GM12878 (cell line): Measurements from ENCODE around the gene EEF1G. TPM values are rescaled to one million over a fixed set of nuclear protein-coding genes. Genes with fewer than 3 reads are reported as not detected.

Experiments
- ATAC-seq: fragments of 200-7000 bp; cut with Tn5 transposase; 3 replicates; pipeline ENCODE4 v1.9.1; 2020; ENCODE audit warnings: mild to moderate bottlenecking, moderate library complexity
- BruUV-seq: library from RNA; stranded (reverse); fragments of 400-500 nt; replicated peaks from 2 replicates; lab custom pipeline; 2021; lab: Mats Ljungman, UMichigan
- CTCF ChIA-PET: fragments of 300-600 bp; sonication (Branson Sonifier 250); formaldehyde crosslinking; extraction: SDS; loops from one replicate; lab custom pipeline; 2021; ENCODE audit warnings: inconsistent platforms; lab: Yijun Ruan, JAX
- POLR2A ChIA-PET: fragments of 350-600 bp; formaldehyde crosslinking; extraction: SDS; loops from one replicate; lab custom pipeline; 2021; ENCODE audit warnings: inconsistent platforms; lab: Charles Lee
- RAD21 ChIA-PET: fragments of 300-600 bp; sonication (Branson Sonifier 250); formaldehyde crosslinking; loops from one replicate; lab custom pipeline; 2023; ENCODE audit warnings: antibody characterized with exemption; ENCODE audit not compliant: unreplicated experiment; lab: Charles Lee
- SMC1A ChIA-PET: fragments of 300-600 bp; sonication (Branson Sonifier 250); formaldehyde crosslinking; loops from one replicate; lab custom pipeline; 2023; ENCODE audit not compliant: unreplicated experiment, uncharacterized antibody; lab: Charles Lee
- DNase-seq: peaks from one replicate; pipeline ENCODE4 v3.0.0-alpha.2; 2011; ENCODE audit warnings: low read depth, low spot score
- FAIRE-seq: peaks from 3 replicates; lab custom pipeline; 2011; peaks lifted over from hg19 to GRCh38; lab: Jason Lieb, UNC
- H2AFZ ChIP-seq: 2 replicates; pipeline ENCODE4 v1.6.0; 2011; ENCODE audit warnings: low read depth, low read length, control low read depth; ENCODE audit not compliant: control insufficient read depth
- H3K27ac ChIP-seq: 2 replicates; pipeline ENCODE4 v1.5.1; 2011; ENCODE audit warnings: control low read depth; ENCODE audit not compliant: control insufficient read depth, insufficient read depth
- H3K27me3 ChIP-seq, 2 experiments: replicated peaks in 1 of 2; 2 replicates each; pipeline versions ENCODE4 v1.6.0 to v1.6.1; 2011; ENCODE audit warnings: low read length in 1 of 2; ENCODE audit not compliant: control insufficient read depth in 2 of 2, insufficient read depth in 2 of 2
- H3K36me3 ChIP-seq, 2 experiments: 2 replicates each; pipeline ENCODE4 v1.5.1; 2011; ENCODE audit warnings: low read length in 1 of 2; ENCODE audit not compliant: control insufficient read depth in 2 of 2, insufficient read depth in 2 of 2
- H3K4me1 ChIP-seq: 2 replicates; pipeline ENCODE4 v1.6.1; 2011; ENCODE audit warnings: mild to moderate bottlenecking, low read length, moderate library complexity, mixed read lengths; ENCODE audit not compliant: control insufficient read depth, insufficient read depth
- H3K4me2 ChIP-seq: 2 replicates; pipeline ENCODE4 v1.6.0; 2011; ENCODE audit warnings: control low read depth; ENCODE audit not compliant: control insufficient read depth, insufficient read depth
- H3K4me3 ChIP-seq: fragments of 200-600 bp; sonication (generic); 2 replicates; pipeline ENCODE4 v1.5.1; 2016
- H3K79me2 ChIP-seq: 2 replicates; pipeline ENCODE4 v1.6.0; 2011; ENCODE audit warnings: low read length; ENCODE audit not compliant: control insufficient read depth, insufficient read depth
- H3K9ac ChIP-seq: 2 replicates; pipeline ENCODE4 v1.8.0; 2011; ENCODE audit warnings: low read length, control low read depth, mixed read lengths; ENCODE audit not compliant: control insufficient read depth, insufficient read depth
- H3K9me3 ChIP-seq: replicated peaks from 3 replicates; pipeline ENCODE4 v1.5.1; 2011; ENCODE audit warnings: mild to moderate bottlenecking, low read length; ENCODE audit not compliant: control insufficient read depth, insufficient read depth
- H4K20me1 ChIP-seq: 2 replicates; pipeline ENCODE4 v1.6.0; 2011; ENCODE audit not compliant: control insufficient read depth, insufficient read depth
- ATF2 ChIP-seq: IDR thresholded peaks from 2 replicates; pipeline ENCODE4 v1.6.1; 2012; ENCODE audit warnings: low read length, inconsistent platforms
- BHLHE40 ChIP-seq, 2 experiments: fragments of 450-650 bp in 1 of 2; IDR thresholded peaks; 2 replicates each; pipeline ENCODE4 v1.6.1; 2011 to 2017; ENCODE audit warnings: low read depth in 2 of 2, borderline replicate concordance in 1 of 2, improper control_type of control experiment in 1 of 2, low read length in 1 of 2, mild to moderate bottlenecking in 1 of 2
- CBX5 ChIP-seq: sonication (generic); IDR thresholded peaks from 2 replicates; pipeline ENCODE4 v1.6.1; 2016; ENCODE audit warnings: low read depth, moderate library complexity, mild to moderate bottlenecking, inconsistent platforms
- CEBPZ ChIP-seq: fragments of 150-350 bp; IDR thresholded peaks from 2 replicates; pipeline ENCODE4 v1.6.1; 2016; ENCODE audit warnings: low read depth, low read length
- FOXK2 ChIP-seq: fragments of 450-650 bp; IDR thresholded peaks from 2 replicates; pipeline ENCODE4 v1.6.1; 2017; ENCODE audit warnings: mild to moderate bottlenecking, moderate library complexity
- MLLT1 ChIP-seq: fragments of 450-650 bp; IDR thresholded peaks from 2 replicates; pipeline ENCODE4 v1.6.1; 2016; ENCODE audit warnings: mild to moderate bottlenecking
- MYC ChIP-seq: IDR thresholded peaks from 2 replicates; pipeline ENCODE4 v1.6.1; 2011; ENCODE audit warnings: mild to moderate bottlenecking, low read length, moderate library complexity, inconsistent platforms; ENCODE audit not compliant: insufficient read depth, insufficient replicate concordance, insufficient read length, severe bottlenecking
- NR2F1 ChIP-seq: fragments of 450-650 bp; conservative IDR thresholded peaks from 2 replicates; pipeline ENCODE4 v1.6.1; 2017; ENCODE audit warnings: mild to moderate bottlenecking
- ZBTB11 ChIP-seq: fragments of 450-650 bp; formaldehyde crosslinking; IDR thresholded peaks from 2 replicates; pipeline ENCODE4 v1.5.0; 2022; ENCODE audit warnings: mild to moderate bottlenecking, missing genetic modification characterization
- WGBS: methylation state at CpG from one replicate; pipeline ENCODE4 v1.1.6; 2016; ENCODE audit warnings: low lambda C conversion rate; ENCODE audit not compliant: insufficient replicate concordance, insufficient coverage; ENCODE audit errors: missing lambda C conversion rate; 5-methylcytosine and 5-hydroxymethylcytosine counted together
- in situ Hi-C: fragments of 300-500 bp; cut with MboI; formaldehyde crosslinking; loops from 9 replicates; pipeline ENCODE4 v1.14.3; 2018; ENCODE audit warnings: mixed read lengths
- intact Hi-C: fragments of 100-400 bp; cut with micrococcal nuclease; formaldehyde crosslinking; loops from one replicate; pipeline ENCODE4 v1.14.2; 2022; ENCODE audit not compliant: unreplicated experiment
- polyA plus RNA-seq, 11 experiments: library from polyadenylated mRNA; depleted of rRNA in 4 of 11; unstranded in 6 of 11; stranded (reverse) in 5 of 11; fragments of >200 nt; fragmentation: Nextera tagmentation in 4 of 11; fragmentation: Illumina TruSeq in 1 of 11; extraction: Ambion mirVana in 4 of 11; extraction: Trizol in 1 of 11; gene quantifications; 1 replicate in 1 of 11; 2 replicates in 10 of 11; pipeline versions ENCODE4 v1.2.1 to v1.2.3, GENCODE V29; 2011 to 2016; ENCODE audit warnings: inconsistent platforms in 2 of 11, missing spikeins in 2 of 11, low read depth in 1 of 11
- total RNA-seq, 4 experiments: library from RNA; depleted of rRNA in 3 of 4; stranded (reverse); fragments of >200 nt in 3 of 4; fragmentation: Illumina TruSeq in 1 of 4; extraction: Trizol in 1 of 4; gene quantifications; 2 replicates each; pipeline versions ENCODE4 v1.2.1 to v1.2.3, GENCODE V29; 2013 to 2021

The EEF1G gene
- total and polyA plus RNA-seq, 10 of the 15 experiments (the other 5 are each of a cell fraction or from before 2014, with no cell fraction given) = 850 to 2,739 (median 2,277) TPM

- TF ChIP-seq CBX5 (no peak), BHLHE40 (IDR thresholded peaks at IDR 0.05; ENCODE audit: borderline replicate concordance in 1 of 2, low read depth in 2 of 2, low read length in 1 of 2) (no peak), MYC (no peak), NR2F1 (no peak), FOXK2 (no peak)
Measured at GRCh38 chr11:62604460-62605120, 30.9 kb upstream of the EEF1G start (continued).

GRCh38 chr11:62603776-62604299, 30.1 kb upstream of the EEF1G start:
- Histone ChIP-seq H3K9me3 (no peaks in the 10 kb centered on the region), H3K4me3 (no peak overlapping the region), H2AFZ (no peak overlapping the region), H3K27ac (no peak overlapping the region), H3K79me2 (peaks cover 27% of the 10 kb centered on the region), H3K27me3 (no peaks in the 10 kb centered on the region), H3K4me1 (peaks cover 14% of the 10 kb centered on the region), H3K36me3 (peaks cover 3 to 16% of the 10 kb centered on the region in 2 experiments; a peak in 3 of 4 replicates), H3K4me2 (no peak overlapping the region), H3K9ac (no peak overlapping the region), H4K20me1 (no peaks in the 10 kb centered on the region; the same call in 1 of the 2 replicates)
- no TSS peak for BruUV-seq
- ATAC-seq (no peak), FAIRE-seq (no peak), DNase-seq (no peak)
- WGBS = 80% methylated on average over 8 of the region's 8 CpGs
- CTCF ChIA-PET = no interaction called here
- in situ Hi-C loops (no loop called here), intact Hi-C loops (loop anchor here (5.0 kb wide), 2 partner anchors 103 to 123 kb away; partner anchors contain the start of genes BSCL2, GNG3, HNRNPUL2 and TTC9C)
- TF ChIP-seq CEBPZ (no peak), ATF2 (no peak), MLLT1 (no peak), ZBTB11 (CRISPR knock-in tag) (no peak)
- POLR2A ChIA-PET = interaction anchor here (0.6 to 1.4 kb wide), 3 partner anchors 8 to 36 kb away, joined by 3 to 5 read pairs (median 3); partner anchors contain the start of gene B3GAT3
- SMC1A ChIA-PET = no interaction called here
- RAD21 ChIA-PET = interaction anchor here (0.9 kb wide), 1 partner anchor 12 kb away, joined by 4 read pairs; the partner anchor contains the start of gene TUT1
